Measurements from ENCODE around the gene MAPK8IP3.

Gene MAPK8IP3

DNA sequence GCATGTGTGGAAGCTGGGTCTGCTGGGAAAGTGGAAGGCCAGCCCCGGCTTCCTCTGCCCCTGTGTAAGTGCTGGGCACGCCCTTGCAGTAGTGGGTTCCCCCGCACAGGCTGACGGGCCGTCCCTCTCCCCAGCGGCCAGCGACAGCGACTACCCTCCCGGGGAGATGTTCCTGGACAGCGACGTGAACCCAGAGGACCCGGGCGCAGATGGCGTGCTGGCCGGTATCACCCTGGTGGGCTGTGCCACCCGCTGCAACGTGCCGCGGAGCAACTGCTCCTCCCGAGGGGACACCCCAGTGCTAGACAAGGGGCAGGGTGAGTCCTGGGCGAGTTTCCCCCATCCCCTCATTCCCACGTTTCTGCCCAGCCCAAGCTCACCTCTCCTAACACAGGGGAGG, 59.8 kb downstream of the MAPK8IP3 start:
- no peaks in the 10 kb centered on the region for H3K9me3 Mint-ChIP-seq
- H3K4me1 Mint-ChIP-seq (ENCODE audit: low read depth) = peaks cover 4% of the 10 kb centered on the region
- peaks cover 11% of the 10 kb centered on the region for H3K36me3 Mint-ChIP-seq (ENCODE audit: low read depth)
- no peak overlapping the region for H3K27ac Mint-ChIP-seq
- no peaks in the 10 kb centered on the region for H3K27me3 Mint-ChIP-seq
- no peak overlapping the region for H3K4me3 Mint-ChIP-seq

DNA sequence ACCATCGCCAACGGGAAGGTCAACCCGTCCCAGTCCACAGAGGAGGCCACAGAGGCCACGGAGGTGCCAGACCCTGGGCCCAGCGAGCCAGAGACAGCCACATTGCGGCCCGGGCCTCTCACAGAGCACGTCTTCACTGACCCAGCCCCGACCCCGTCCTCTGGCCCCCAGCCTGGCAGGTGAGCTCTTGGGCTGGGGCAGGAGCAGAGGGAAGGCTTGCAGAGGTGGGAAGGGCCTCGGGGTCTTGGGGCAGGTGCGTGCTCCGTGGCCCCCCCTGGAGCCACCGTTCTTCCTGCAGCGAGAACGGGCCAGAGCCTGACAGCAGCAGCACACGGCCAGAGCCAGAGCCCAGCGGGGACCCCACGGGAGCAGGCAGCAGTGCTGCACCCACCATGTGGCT, 60.2 kb downstream of the MAPK8IP3 start:
- Mint-ChIP-seq H3K4me1 (ENCODE audit: low read depth) (peaks cover 4% of the 10 kb centered on the region), H3K27ac (no peak overlapping the region), H3K36me3 (ENCODE audit: low read depth) (peaks cover 9% of the 10 kb centered on the region), H3K9me3 (no peaks in the 10 kb centered on the region), H3K4me3 (no peak overlapping the region), H3K27me3 (no peaks in the 10 kb centered on the region)

DNA sequence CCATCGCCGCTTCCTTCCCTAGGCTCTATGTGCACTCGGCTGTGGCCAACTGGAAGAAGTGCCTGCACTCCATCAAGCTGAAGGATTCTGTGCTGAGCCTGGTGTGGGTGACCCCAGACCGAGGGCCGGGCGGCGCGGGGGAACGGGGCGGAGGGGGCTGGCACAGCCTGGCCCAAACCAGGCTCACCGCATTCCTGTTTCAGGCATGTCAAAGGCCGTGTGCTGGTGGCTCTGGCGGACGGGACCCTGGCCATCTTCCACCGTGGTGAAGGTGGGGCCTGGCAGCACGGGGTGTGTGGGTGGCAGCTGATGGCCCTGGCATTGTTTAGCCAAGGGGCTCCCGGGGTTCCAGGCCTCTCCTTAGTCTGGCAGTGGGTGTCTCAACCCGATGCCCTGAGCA, 60.7 kb downstream of the MAPK8IP3 start:
- Mint-ChIP-seq H3K27me3 (no peaks in the 10 kb centered on the region), H3K27ac (no peak overlapping the region), H3K4me1 (ENCODE audit: low read depth) (peaks cover 4% of the 10 kb centered on the region), H3K36me3 (ENCODE audit: low read depth) (peaks cover 8% of the 10 kb centered on the region), H3K4me3 (no peak overlapping the region), H3K9me3 (no peaks in the 10 kb centered on the region)

DNA sequence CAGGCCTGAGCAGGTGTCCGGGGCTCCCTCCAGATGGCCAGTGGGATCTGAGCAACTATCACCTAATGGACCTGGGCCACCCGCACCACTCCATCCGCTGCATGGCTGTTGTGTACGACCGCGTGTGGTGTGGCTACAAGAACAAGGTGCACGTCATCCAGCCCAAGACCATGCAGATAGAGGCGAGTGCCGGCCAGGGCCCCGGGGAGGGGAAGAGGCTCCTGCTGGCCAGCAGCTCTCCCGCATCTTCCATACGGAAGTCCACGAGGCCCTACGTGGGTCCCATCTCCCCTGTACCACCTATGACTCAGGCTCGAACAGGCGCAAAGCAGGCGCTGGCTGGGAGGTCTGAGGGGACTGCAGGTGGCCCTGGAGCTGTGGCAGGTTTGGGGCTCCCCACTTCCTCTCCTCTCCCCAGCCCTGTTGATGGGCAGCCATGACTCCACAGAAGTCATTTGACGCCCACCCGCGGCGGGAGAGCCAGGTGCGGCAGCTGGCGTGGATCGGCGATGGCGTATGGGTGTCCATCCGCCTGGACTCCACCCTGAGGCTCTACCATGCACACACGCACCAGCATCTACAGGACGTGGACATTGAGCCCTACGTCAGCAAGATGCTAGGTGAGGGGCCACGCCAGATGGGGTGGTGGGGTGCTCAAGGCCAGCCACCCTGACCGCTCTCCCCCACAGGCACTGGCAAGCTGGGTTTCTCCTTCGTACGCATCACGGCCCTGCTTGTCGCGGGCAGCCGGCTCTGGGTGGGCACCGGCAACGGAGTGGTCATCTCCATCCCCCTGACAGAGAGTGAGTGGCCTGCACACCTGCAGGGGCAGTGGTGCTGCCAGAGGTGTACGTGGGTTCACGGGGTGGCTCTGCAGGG, 61.4 kb downstream of the MAPK8IP3 start:
- H3K4me1 Mint-ChIP-seq (ENCODE audit: low read depth) = peaks cover 10% of the 10 kb centered on the region
- H3K4me3 Mint-ChIP-seq = no peak overlapping the region
- H3K9me3 Mint-ChIP-seq = no peaks in the 10 kb centered on the region
- no peaks in the 10 kb centered on the region for H3K27me3 Mint-ChIP-seq
- H3K27ac Mint-ChIP-seq = no peak overlapping the region
- H3K36me3 Mint-ChIP-seq (ENCODE audit: low read depth) = peaks cover 15% of the 10 kb centered on the region

DNA sequence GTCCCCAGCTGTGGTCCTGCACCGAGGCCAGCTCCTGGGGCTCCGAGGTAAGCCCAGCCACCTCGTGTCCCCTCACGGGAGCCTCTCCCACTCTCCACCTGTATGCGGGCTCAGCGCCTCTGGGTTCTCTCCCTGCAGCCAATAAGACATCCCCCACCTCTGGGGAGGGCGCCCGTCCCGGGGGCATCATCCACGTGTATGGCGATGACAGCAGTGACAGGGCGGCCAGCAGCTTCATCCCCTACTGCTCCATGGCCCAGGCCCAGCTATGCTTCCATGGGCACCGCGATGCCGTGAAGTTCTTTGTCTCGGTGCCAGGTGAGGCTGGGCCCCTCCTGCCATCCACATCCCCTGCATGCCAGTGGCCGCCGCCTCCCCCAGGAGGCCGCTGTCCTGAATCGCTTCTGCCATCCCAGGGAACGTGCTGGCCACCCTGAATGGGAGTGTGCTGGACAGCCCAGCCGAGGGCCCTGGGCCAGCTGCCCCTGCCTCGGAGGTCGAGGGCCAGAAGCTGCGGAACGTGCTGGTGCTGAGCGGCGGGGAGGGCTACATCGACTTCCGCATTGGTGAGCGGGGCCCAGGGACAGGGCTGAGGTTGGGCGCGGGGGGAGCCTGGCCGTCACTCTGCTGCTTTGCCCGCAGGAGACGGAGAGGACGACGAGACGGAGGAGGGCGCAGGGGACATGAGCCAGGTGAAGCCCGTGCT, 62.2 kb downstream of the MAPK8IP3 start:
- Mint-ChIP-seq H3K27me3 (no peaks in the 10 kb centered on the region), H3K9me3 (no peaks in the 10 kb centered on the region), H3K4me3 (no peak overlapping the region), H3K27ac (peak overlapping the region; percentile 45), H3K36me3 (ENCODE audit: low read depth) (peaks cover 17% of the 10 kb centered on the region), H3K4me1 (ENCODE audit: low read depth) (peaks cover 10% of the 10 kb centered on the region)

DNA sequence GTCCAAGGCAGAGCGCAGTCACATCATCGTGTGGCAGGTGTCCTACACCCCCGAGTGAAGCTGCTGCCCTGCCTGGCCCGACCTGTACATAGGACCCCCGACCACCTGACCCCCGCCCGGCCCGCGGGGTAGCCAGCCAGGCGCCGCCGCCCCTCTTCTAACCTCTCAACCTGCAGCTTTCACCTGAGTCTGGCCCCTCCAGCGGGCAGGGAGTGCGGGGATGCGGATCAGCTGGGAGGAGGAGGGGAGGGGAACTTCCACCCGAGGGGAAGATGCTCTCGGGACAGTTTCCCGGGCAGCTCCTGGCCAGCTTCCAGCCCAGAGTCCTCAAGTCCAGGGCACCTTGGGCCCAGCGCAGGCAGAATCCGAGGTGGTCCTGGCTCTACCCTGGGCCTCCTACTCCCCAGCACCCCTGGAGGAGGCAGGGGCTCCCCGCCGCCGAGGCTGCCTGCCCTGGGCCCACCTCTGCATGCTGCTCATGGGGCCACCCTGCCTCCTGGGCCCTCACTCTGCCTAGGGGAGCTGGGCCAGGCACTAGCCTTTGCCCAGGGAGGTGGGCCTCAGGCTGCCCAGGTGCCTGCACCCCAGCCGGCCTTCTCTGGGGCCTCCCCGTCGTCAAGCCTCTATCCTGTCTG, 62.9 kb downstream of the MAPK8IP3 start:
- Mint-ChIP-seq H3K4me3 (no peak overlapping the region), H3K9me3 (no peaks in the 10 kb centered on the region), H3K4me1 (ENCODE audit: low read depth) (peaks cover 12% of the 10 kb centered on the region), H3K36me3 (ENCODE audit: low read depth) (peaks cover 17% of the 10 kb centered on the region), H3K27ac (no peak overlapping the region), H3K27me3 (no peaks in the 10 kb centered on the region)

DNA sequence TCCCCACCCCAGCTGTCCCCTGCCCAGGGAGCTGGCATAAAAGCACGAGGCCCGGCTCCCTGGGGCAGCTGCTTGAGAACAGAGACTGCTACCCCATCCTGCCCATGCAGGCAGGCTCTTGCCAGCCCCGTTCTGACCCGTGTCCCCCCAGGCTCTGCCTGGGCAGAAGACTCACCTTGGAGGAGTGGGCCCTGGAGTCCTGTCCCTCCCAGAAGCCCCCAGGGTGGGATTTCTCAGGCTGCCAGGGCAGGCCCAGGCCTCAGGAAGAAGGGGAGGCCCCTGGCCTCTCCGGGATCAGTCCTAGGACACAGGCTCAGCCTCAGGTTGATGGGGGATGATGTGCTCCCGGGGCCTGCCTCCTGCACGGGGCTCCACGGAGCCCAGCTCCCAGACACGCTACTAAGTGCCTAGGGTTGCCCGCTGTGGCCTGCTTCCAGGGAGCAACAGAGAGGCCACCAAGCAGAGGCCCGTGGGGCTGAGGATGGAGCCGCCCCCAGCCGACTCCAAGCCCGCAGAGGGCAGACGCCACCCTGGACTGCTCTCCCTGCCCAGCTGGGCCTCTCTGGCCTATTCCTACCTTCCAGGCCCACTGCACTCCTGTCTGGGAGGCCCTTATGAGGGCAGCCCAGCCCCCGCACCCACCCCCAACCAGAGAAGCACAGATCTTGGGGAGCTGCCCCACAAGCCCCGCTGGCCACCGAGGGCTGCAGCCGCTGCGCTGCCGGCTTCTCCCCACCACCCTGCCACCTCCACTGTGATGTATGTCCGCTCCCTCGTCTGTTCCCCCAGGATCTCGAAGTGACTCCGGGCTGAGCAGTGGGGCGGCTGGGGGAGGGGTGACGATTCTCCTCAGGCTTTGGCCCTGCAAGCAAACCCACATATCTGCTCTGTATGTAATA, 63.7 kb downstream of the MAPK8IP3 start:
- no peaks in the 10 kb centered on the region for H3K27me3 Mint-ChIP-seq
- H3K4me1 Mint-ChIP-seq (ENCODE audit: low read depth) = peaks cover 14% of the 10 kb centered on the region
- no peak overlapping the region for H3K27ac Mint-ChIP-seq
- peak overlapping the region; percentile 81 for H3K4me3 Mint-ChIP-seq
- H3K36me3 Mint-ChIP-seq (ENCODE audit: low read depth) = peaks cover 17% of the 10 kb centered on the region
- H3K9me3 Mint-ChIP-seq = no peaks in the 10 kb centered on the region

DNA sequence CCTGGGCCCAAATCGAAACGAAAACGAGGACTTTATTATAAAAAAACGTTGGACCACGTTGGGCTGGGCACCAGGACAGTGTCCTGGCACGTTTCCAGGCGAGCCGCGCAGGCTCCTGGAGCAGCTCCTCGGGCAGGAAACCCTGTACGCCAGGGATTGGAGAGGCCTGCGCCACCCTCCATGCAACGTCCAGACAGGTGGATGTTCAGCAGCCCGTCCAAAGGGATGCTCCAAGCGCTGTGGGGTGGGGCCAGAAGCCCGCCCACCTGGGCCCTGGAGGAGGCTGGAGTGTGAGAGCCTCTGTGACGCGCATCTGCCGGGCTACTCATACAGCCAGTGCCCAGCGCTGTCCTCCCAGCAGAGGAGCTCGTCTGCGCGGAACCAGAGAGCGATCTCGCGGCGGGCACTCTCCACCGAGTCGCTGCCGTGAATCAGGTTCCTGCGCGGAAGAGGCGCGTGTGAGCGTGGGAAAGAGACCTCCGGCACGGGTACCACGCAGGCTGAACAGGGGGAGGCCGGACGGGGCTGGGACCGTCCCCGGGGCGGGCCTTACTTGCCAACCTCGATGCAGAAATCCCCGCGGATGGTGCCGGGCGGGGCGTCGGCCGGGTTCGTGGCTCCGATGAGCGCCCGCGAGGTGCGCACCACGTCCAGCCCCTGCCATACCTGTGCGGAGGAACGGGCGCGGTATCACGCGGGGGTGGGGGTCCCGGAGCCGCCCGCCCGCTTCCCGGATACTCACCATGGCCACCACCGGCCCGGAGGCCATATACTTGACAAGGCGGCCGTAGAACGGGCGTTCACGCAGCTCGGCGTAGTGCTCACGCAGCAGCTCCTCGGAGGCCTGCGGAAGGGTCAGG, 64.6 kb downstream of the MAPK8IP3 start:
- Mint-ChIP-seq H3K27ac (peak overlapping the region; percentile 83), H3K4me1 (ENCODE audit: low read depth) (peaks cover 18% of the 10 kb centered on the region), H3K4me3 (peak overlapping the region; percentile 81), H3K9me3 (no peaks in the 10 kb centered on the region), H3K27me3 (no peaks in the 10 kb centered on the region), H3K36me3 (ENCODE audit: low read depth) (peaks cover 17% of the 10 kb centered on the region)

DNA sequence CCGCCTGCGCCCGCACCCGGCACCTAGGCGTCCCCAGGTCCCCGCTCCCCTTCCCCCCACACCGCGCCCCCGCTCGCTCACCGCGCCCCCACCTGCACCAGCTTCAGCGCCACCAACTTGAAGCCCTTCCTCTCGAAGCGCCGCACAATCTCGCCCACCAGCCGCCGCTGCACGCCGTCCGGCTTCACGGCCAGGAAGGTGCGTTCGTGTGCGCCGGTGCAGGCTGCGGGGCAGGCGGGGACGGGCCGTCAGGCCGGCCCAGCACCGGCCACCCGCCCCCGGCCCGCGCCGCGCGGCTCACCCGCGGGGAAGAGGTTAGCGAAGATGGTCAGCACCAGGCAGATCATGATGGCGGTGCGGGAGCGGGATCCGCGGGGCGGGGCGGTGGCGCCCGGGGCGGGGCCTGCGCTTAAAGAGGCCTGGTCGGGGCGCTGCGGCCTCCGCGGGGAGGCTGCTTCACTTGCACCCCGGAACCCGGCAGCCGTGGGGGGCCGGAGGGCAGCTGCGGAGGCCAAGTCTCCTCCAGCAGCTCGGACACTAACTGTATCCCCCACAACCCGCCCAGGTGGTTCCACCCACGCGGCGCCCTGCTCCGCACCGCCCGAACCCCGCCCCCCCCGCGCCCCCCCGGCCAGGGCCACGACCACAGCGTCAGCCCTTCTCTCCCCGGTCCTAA, 65.3 kb downstream of the MAPK8IP3 start, which contains the start of gene NME3:
NME3 (minus strand) TSS at position 356 of the 676 bp plus-strand sequence; CDS start at position 347, 9 bp downstream.
- H3K36me3 Mint-ChIP-seq (ENCODE audit: low read depth) = peaks cover 17% of the 10 kb centered on the region
- no peaks in the 10 kb centered on the region for H3K27me3 Mint-ChIP-seq
- peak within 1 kb of the TSS; percentile 100 for H3K4me3 Mint-ChIP-seq
- H3K4me1 Mint-ChIP-seq (ENCODE audit: low read depth) = peaks cover 18% of the 10 kb centered on the region
- no peaks in the 10 kb centered on the region for H3K9me3 Mint-ChIP-seq
- H3K27ac Mint-ChIP-seq = peak within 1 kb of the TSS; percentile 99

DNA sequence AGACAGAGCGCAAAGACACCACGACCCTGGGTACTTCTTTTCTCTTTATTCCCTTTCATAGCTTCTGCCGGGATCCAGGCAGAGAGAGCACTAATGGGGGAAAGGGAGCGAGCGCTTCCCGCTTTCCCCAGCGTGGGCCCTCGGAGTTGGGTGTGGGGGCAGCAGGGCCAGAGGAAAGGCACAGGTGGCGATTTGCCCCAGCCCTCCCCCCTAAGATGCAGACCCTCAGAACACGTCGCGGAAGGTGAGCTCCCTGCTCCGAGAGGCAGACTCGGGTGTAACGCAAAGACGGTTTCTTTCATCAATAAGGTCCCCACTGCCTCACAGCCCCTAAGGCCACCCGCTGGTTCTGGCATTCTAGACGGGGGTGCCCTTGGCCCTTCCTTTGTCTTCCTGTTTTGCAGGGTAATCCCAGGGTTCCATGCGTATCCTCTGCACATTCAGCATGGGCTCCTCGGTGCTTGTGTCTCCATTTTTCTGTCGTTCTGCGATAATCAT, 65.9 kb downstream of the MAPK8IP3 start:
- Mint-ChIP-seq H3K36me3 (ENCODE audit: low read depth) (peaks cover 16% of the 10 kb centered on the region), H3K27me3 (no peaks in the 10 kb centered on the region), H3K9me3 (no peaks in the 10 kb centered on the region), H3K4me3 (peak overlapping the region; percentile 100), H3K27ac (peak overlapping the region; percentile 99), H3K4me1 (ENCODE audit: low read depth) (peaks cover 18% of the 10 kb centered on the region)

DNA sequence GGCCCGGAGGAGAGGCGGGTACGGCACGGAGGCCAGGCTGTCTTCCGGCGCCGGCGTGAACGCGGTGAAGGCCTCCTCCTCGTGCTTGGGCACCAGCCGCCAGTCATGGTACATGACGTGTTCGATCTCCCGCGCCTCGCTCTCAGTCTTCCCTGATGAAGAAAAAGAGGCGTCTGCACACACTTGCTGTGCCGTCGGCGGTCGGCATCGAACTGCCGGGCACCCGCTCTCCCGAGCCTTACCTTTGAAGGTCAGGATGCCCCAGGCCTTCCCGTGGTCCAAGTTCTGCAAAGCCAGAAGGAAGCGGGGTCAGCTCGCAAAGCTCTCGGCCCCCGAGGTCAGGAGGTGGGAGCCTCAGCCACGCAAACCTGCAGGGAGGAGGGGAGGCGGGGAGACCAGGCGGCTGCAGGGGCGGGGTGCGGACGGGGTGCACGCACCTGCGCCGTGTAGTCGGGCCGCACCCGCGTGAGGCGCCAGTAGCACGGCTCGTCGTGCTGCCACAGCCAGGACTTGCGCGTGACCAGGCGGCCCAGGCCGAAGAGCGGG, 66.4 kb downstream of the MAPK8IP3 start, which contains the start of gene EME2:
EME2 (plus strand) TSS at position 449 of the 546 bp plus-strand sequence. CDS start 418 bp downstream, outside the sequence.
- Mint-ChIP-seq H3K27me3 (no peaks in the 10 kb centered on the region), H3K36me3 (ENCODE audit: low read depth) (peaks cover 13% of the 10 kb centered on the region), H3K4me3 (peak within 1 kb of the TSS; percentile 100), H3K27ac (peak within 1 kb of the TSS; percentile 99), H3K4me1 (ENCODE audit: low read depth) (peaks cover 18% of the 10 kb centered on the region), H3K9me3 (no peaks in the 10 kb centered on the region)

DNA sequence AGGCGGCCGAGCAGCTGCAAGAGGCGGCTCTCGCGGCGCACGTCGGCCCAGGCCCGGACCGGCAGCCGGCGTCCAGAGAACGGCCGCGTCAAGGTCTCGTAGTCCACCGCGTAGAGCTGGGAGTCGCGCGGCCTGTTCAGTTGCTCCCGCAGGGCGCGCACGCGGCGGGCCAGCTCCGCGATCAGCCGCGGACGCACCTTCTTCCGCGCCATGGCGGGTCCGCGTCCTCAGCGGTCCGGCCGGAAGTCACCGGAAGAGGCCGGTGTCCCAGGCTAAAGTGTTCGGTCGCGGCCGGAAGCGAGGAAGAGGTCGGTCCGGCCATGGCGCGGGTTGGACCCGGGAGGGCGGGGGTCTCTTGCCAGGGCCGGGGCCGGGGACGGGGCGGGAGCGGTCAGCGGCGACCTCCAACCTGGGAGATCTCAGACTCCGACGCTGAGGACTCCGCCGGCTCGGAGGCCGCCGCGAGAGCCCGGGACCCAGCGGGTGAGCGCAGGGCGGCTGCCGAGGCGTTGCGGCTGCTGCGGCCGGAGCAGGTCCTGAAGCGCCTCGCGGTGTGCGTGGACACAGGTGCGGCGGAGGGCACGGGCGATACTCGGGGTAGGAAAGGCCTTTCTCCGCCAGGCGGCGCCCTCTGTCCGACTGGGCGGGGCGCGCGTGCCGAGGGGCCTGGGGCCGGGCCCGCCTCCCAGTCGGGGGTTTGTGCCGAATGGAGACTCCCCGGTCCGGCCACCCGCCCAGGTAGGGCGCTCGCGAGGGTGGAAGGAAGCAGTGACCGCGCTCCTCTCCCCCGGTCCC, 67.1 kb downstream of the MAPK8IP3 start, which contains the start of gene MRPS34:
MRPS34 (minus strand) TSS at position 227 of the 795 bp plus-strand sequence; CDS start at position 212, 15 bp downstream.
- H3K36me3 Mint-ChIP-seq (ENCODE audit: low read depth) = peaks cover 10% of the 10 kb centered on the region
- peaks cover 18% of the 10 kb centered on the region for H3K4me1 Mint-ChIP-seq (ENCODE audit: low read depth)
- no peaks in the 10 kb centered on the region for H3K27me3 Mint-ChIP-seq

More for the DNA sequence above, 67.1 kb downstream of the MAPK8IP3 start, which contains the start of gene MRPS34:
- peak within 1 kb of the TSS; percentile 99 for H3K27ac Mint-ChIP-seq
- H3K9me3 Mint-ChIP-seq = no peaks in the 10 kb centered on the region
- peak within 1 kb of the TSS; percentile 100 for H3K4me3 Mint-ChIP-seq
